K562 (cell line): ENCODE data around the gene CAPN8. TPM values are rescaled to one million over a fixed set of nuclear protein-coding genes. Genes with fewer than 3 reads are reported as not detected.

Experiments used
- ARID1B ChIP-seq: fragments of 450-650 bp; IDR thresholded peaks from 2 replicates; pipeline ENCODE4 v1.6.1; 2016; ENCODE audit warnings: antibody characterized with exemption, mild to moderate bottlenecking, inconsistent platforms
- ARID2 ChIP-seq: fragments of 450-650 bp; IDR thresholded peaks from 2 replicates; pipeline ENCODE4 v1.6.1; 2017; ENCODE audit warnings: antibody characterized with exemption, mild to moderate bottlenecking
- CBFB ChIP-seq: sonication (generic); formaldehyde crosslinking; IDR thresholded peaks from 2 replicates; pipeline ENCODE4 v1.4.0; 2020; ENCODE audit warnings: mild to moderate bottlenecking, missing genetic modification reagents
- CBX3 ChIP-seq, 2 experiments: IDR thresholded peaks; 1 replicate in 1 of 2; 2 replicates in 1 of 2; pipeline ENCODE4 v1.6.1; 2012; ENCODE audit warnings: inconsistent platforms in 2 of 2, low read length in 2 of 2, borderline replicate concordance in 1 of 2, control low read depth in 1 of 2
- CREB5 ChIP-seq: fragments of 250-450 bp; sonication (Bioruptor Pico); IDR thresholded peaks from 2 replicates; pipeline ENCODE4 v1.5.0; 2020; ENCODE audit warnings: mild to moderate bottlenecking
- CTCF ChIP-seq, 3 experiments: IDR thresholded peaks in 2 of 3; conservative IDR thresholded peaks in 1 of 3; 2 replicates each; pipeline ENCODE4 v1.5.1; 2011 to 2012; ENCODE audit warnings: low read length in 3 of 3, mild to moderate bottlenecking in 3 of 3, control low read depth in 2 of 3, improper control_type of control experiment in 1 of 3, inconsistent platforms in 1 of 3, low read depth in 1 of 3, mixed read lengths in 1 of 3, moderate library complexity in 1 of 3; ENCODE audit not compliant: insufficient read depth in 2 of 3
- E2F4 ChIP-seq: sonication (generic); formaldehyde crosslinking; IDR thresholded peaks from 2 replicates; pipeline ENCODE4 v1.8.0; 2022; ENCODE audit warnings: mild to moderate bottlenecking, low read depth, missing genetic modification reagents
- GATAD2B ChIP-seq: fragments of 450-650 bp; IDR thresholded peaks from 2 replicates; pipeline ENCODE4 v1.6.1; 2017; ENCODE audit warnings: mild to moderate bottlenecking, borderline replicate concordance
- HEY1 ChIP-seq: fragments of 250-450 bp; sonication (Bioruptor Pico); IDR thresholded peaks from 2 replicates; pipeline ENCODE4 v1.5.0; 2020; ENCODE audit warnings: mild to moderate bottlenecking, moderate library complexity, borderline replicate concordance
- IFI16 ChIP-seq: fragments of 250-450 bp; sonication (Bioruptor Pico); IDR thresholded peaks from 2 replicates; pipeline ENCODE4 v2.1.2; 2022; ENCODE audit warnings: mild to moderate bottlenecking, inconsistent platforms
- NR2C1 ChIP-seq, 2 experiments: fragments of 450-650 bp; IDR thresholded peaks; 2 replicates each; pipeline ENCODE4 v1.6.1; 2017; ENCODE audit warnings: mild to moderate bottlenecking in 2 of 2, antibody characterized with exemption in 1 of 2, inconsistent platforms in 1 of 2, missing compliant biosample characterization in 1 of 2, missing genetic modification characterization in 1 of 2
- NR2C2 ChIP-seq, 2 experiments: fragments of 200-800 bp in 1 of 2; sonication (Bioruptor generic) in 1 of 2; sonication (generic) in 1 of 2; formaldehyde crosslinking in 1 of 2; IDR thresholded peaks; 2 replicates each; pipeline versions ENCODE4 v1.6.1 to v1.8.0; 2016 to 2022; ENCODE audit warnings: mild to moderate bottlenecking in 1 of 2, missing compliant biosample characterization in 1 of 2, missing genetic modification characterization in 1 of 2, missing genetic modification reagents in 1 of 2
- SPI1 ChIP-seq: IDR thresholded peaks from 2 replicates; pipeline ENCODE4 v1.6.1; 2011; ENCODE audit warnings: low read depth, low read length, control low read depth, borderline replicate concordance
- ZBTB49 ChIP-seq: sonication (generic); formaldehyde crosslinking; IDR thresholded peaks from 2 replicates; pipeline ENCODE4 v1.8.0; 2022; ENCODE audit warnings: missing genetic modification reagents, mild to moderate bottlenecking, borderline replicate concordance
- ZFP30 ChIP-seq: fragments of 250-450 bp; sonication (Bioruptor Pico); IDR thresholded peaks from 2 replicates; pipeline ENCODE4 v1.8.0; 2022; ENCODE audit warnings: moderate library complexity, mild to moderate bottlenecking, inconsistent platforms, borderline replicate concordance
- ZNF274 ChIP-seq: IDR thresholded peaks from 2 replicates; pipeline ENCODE4 v1.6.1; 2011; ENCODE audit warnings: low read depth, mild to moderate bottlenecking, low read length, moderate library complexity, borderline replicate concordance
- ZNF561 ChIP-seq: fragments of 450-650 bp; formaldehyde crosslinking; conservative IDR thresholded peaks from 2 replicates; pipeline ENCODE4 v1.4.0; 2020; ENCODE audit warnings: mild to moderate bottlenecking, moderate library complexity
- ZNF584 ChIP-seq: fragments of 200-800 bp; sonication (Bioruptor generic); IDR thresholded peaks from 2 replicates; pipeline ENCODE4 v1.6.1; 2016; ENCODE audit warnings: low read depth, mild to moderate bottlenecking, missing genetic modification characterization, missing compliant biosample characterization
- ZNF655 ChIP-seq: fragments of 250-450 bp; sonication (Bioruptor Pico); IDR thresholded peaks from 2 replicates; pipeline ENCODE4 v1.5.0; 2021
- polyA plus RNA-seq, 8 experiments: library from polyadenylated mRNA; depleted of rRNA in 4 of 8; stranded (reverse) in 5 of 8; unstranded in 3 of 8; fragments of >200 nt; fragmentation: Nextera tagmentation in 2 of 8; fragmentation: Illumina TruSeq in 1 of 8; extraction: Ambion mirVana in 2 of 8; extraction: Trizol in 1 of 8; gene quantifications; 2 replicates each; pipeline versions ENCODE4 v1.2.1 to v1.2.3, GENCODE V29; 2011 to 2014; ENCODE audit warnings: inconsistent platforms in 1 of 8, missing spikeins in 1 of 8
- total RNA-seq, 7 experiments: library from RNA; depleted of rRNA in 6 of 7; stranded (reverse); fragments of >200 nt in 6 of 7; fragmentation: Illumina TruSeq in 2 of 7; extraction: Trizol in 2 of 7; gene quantifications; 2 replicates each; pipeline versions ENCODE4 v1.2.1 to v1.2.3, GENCODE V29; 2011 to 2021; ENCODE audit warnings: low replicate concordance in 1 of 7

Gene CAPN8
- total and polyA plus RNA-seq, 9 of the 15 experiments (the other 6 are each of a cell fraction or from before 2014, with no cell fraction given): 0.06 TPM; not detected in 8

- TF ChIP-seq ZNF584 (CRISPR knock-in tag) (peak; percentile 88; the same call in 1 of the 2 replicates), CTCF (IDR thresholded peaks at IDR 0.05 in 2 of 3, conservative IDR thresholded peaks at IDR 0.05 in 1 of 3; ENCODE audit: insufficient read depth in 2 of 3, low read depth in 1 of 3, low read length in 3 of 3) (no peak), ARID2 (no peak), ZFP30 (CRISPR knock-in tag) (no peak), ZNF561 (CRISPR knock-in tag) (no peak), CBX3 (IDR thresholded peaks at IDR 0.05; ENCODE audit: borderline replicate concordance in 1 of 2, low read length in 2 of 2) (peak in 1 of 2 experiments; percentile 93; a peak in 2 of 3 replicates), E2F4 (CRISPR knock-in tag) (no peak), NR2C1 (IDR thresholded peaks at IDR 0.05) (no peak), NR2C1 (tag; IDR thresholded peaks at IDR 0.05) (peak; percentile 43; the same call in 1 of the 2 replicates), ZNF655 (CRISPR knock-in tag) (no peak), ZBTB49 (CRISPR knock-in tag) (no peak), SPI1 (peak; percentile 47; the same call in 1 of the 2 replicates), CBFB (no peak), ZNF274 (no peak), NR2C2 (CRISPR knock-in tag; IDR thresholded peaks at IDR 0.05) (no peak), NR2C2 (tag; IDR thresholded peaks at IDR 0.05) (no peak; the same call in 1 of the 2 replicates), GATAD2B (no peak), IFI16 (CRISPR knock-in tag) (no peak), CREB5 (CRISPR knock-in tag) (no peak), HEY1 (CRISPR knock-in tag) (no peak), ARID1B (peak; percentile 94)
Observed at GRCh38 chr1:223678841-223679240, 13.3 kb upstream of the CAPN8 start (continued).
